HG03457 (cell line): Measurements from ENCODE around the gene MBTPS2.
"Not testable (repeated sequence)": the region's sequence is repeated elsewhere in the genome, so short reads cannot be mapped to it uniquely, and the experiment has no call there.

ENCODE experiments used
- ATAC-seq: cut with Tn5 transposase; IDR thresholded peaks from one replicate; pipeline ENCODE4 v1.9.1; 2021; ENCODE audit warnings: moderate number of reproducible peaks; ENCODE audit not compliant: unreplicated experiment

The MBTPS2 gene

GRCh38 chrX:21839334-21840192 lies at the start of gene MBTPS2:
MBTPS2 (plus strand) TSS chrX:21839617; CDS start chrX:21839735, 118 bp downstream.
- peak; percentile 66 for ATAC-seq

DNA sequence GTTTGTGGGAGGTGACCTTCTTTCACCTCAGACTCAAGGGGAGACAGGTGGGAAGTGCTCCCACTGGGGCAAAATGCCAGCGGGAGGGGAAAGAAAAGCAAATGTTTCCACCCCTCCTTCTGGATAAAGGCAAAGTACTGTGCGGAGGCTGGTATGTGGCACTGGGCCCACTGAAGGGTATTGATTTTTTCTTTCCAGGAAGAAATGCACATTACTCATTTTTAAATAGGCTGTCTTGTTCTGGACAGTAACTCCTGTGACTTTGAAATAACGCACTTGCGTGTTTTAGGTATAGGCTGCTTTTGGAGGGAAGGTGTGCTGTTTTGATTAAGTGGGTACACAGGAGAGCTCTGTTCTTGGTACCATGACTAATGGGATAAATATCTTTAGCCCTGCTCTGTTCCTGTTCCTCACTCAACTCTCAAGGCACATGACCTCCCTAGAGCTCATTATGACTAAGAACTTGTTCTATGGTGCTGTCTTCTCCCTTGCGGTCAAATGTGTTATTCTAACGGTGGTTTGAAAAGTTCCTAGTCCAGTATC lies 40.7 kb upstream of the MBTPS2 start:
- no peak for ATAC-seq

GRCh38 chrX:21799767-21800166 lies 39.6 kb upstream of the MBTPS2 start:
- no peak for ATAC-seq

DNA sequence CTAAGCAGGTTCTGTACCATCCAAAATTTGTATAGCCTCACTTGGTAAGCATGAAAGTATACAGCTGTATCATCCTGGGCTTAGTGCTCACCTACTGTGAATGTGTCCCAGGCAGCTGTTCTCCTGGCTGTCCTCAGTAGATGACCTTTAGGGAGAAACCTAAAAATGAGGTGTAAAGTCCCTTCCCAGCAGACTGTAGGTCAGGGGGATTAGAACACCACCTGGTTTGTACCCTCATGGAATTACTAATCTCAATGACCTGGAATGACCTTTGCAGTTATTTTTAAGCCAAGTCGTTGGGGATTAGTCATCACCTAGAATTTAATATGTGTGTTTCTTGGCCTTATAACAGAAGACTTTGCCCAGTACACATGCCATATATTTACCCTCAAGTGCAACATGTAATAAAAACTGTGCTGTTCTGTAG lies 39.1 kb upstream of the MBTPS2 start:
- no peak for ATAC-seq

GRCh38 chrX:21802054-21802670 lies 37.3 kb upstream of the MBTPS2 start:
- no peak for ATAC-seq

DNA sequence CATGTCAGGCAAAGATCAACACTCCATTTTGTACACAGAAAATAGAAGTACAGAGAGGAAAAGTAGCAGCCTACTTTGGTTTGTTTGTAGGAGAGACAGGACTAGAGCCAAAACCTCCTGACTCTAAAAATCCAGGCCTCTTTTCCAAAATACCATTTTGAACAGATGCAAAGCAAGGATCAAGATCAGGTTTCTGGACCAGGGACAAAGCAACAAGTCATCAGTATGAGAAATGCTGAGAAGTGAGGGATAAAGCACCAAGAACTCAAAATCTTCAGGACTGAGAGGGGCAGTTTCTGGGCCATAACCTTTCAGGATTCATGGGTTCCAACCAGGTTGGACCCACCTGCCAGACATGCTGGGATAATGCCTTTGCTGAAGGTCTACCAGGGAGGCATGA lies 36.6 kb upstream of the MBTPS2 start:
- no peak for ATAC-seq

DNA sequence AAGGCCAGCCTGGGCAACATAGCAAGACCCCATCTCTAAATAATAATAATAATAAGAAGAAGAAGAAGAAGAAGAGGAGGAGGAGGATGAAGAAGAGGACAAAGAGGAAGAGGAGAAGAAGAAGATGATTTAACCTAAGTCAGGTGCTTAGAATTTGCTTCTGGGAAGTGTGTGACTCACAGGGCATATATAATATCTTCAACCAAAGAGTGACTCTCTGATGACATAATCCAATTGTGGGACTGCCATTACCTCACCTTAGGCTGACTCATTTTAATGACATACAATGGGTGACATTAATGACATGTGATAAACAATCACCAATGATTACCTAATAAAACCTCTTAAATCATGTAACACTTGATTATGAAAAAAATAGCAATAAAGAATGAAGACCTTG lies 32.7 kb upstream of the MBTPS2 start:
- ATAC-seq, result no peak

DNA sequence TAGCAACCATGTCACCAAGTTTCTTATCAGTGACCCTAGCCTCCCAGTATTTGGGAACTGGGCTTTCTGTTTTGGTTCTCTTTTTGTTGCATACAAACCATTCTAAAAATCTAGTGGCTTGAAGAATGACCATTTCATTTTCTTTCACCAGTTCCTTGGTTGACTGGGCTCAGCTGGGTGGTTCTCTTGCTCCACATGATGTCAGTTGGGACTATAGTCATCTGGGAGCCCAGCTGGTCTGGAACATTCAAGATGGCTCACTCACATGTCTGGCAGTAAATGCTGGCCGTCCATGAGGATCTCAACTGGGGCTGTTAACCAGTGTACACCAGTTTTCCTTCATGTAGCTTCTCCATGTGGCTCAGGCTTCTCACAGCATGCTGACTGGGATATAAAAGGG lies 27.6 kb upstream of the MBTPS2 start:
- ATAC-seq, result no peak

DNA sequence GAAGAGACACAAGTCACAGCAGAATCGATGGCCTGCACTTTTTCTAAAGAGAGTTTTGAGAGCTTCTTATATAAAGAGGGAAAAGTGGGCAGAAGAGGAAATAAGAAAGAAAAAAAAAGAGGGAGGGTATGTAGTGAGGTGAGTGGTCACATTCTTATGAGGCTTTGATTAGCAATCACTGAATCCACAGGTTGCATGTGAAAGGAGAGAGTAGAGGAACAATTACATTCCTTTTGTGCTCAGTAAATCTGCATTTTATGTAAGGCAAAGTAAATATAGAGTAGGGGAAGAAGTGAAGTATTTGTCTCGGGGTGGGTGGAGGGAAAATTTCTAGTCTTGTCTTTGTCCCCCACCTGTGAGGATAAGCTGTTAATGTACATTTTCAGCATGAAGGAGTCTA lies 26.8 kb upstream of the MBTPS2 start:
- no peak for ATAC-seq

- no peak for ATAC-seq
Observed at GRCh38 chrX:21813612-21814368, 25.6 kb upstream of the MBTPS2 start.

GRCh38 chrX:21816136-21816535 lies 23.3 kb upstream of the MBTPS2 start:
- ATAC-seq, result no peak

GRCh38 chrX:21820170-21820569 lies 19.2 kb upstream of the MBTPS2 start:
- not testable (repeated sequence) for ATAC-seq

DNA sequence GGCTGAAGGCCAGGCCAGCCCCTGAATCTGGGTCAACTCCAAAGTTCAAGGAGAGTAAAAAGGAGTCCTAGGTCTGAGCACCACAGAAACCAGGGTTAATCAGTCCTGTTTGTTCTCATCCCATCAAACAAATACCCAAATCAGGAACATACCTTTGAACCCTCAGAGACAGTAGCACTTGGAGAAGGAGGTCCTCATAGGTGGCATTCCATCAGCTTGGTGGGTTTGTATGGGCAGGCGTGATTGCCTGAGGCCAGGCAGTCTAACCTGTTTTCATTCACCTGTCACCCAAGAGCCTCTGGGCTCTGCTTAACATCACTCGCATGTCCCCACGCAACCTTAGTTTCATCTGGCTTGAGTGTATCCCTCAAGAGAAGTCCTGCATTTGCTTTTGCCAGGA lies 17.5 kb upstream of the MBTPS2 start:
- ATAC-seq, result no peak

GRCh38 chrX:21831496-21831895 lies 7.9 kb upstream of the MBTPS2 start:
- ATAC-seq, result no peak

DNA sequence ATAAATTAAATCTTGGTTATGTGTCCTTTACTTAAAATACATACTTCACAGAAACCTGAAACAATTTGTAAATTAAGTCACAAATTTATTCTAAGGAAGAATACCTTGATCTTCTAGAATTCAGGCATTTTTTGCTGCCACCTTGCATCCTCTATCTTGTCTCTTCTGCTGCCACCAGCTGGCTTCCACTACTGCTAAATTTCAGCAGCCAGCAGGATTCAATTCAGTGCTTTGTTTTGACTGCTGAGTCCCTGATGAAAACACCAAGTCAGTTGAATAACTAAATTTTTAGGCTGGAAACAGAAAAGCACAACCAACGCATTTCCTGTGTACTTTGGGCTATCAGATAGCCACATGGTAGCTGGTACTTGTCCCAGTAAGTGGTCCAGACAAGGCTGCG lies 2.4 kb upstream of the MBTPS2 start:
- ATAC-seq, result no peak

- ATAC-seq, result no peak
Observed at GRCh38 chrX:21838937-21839333, 482 bp upstream of the MBTPS2 start.

GRCh38 chrX:21840193-21840545 lies 752 bp downstream of the MBTPS2 start:
- peak; percentile 18 for ATAC-seq

GRCh38 chrX:21843179-21843578 lies 3.8 kb downstream of the MBTPS2 start:
- ATAC-seq, result no peak

DNA sequence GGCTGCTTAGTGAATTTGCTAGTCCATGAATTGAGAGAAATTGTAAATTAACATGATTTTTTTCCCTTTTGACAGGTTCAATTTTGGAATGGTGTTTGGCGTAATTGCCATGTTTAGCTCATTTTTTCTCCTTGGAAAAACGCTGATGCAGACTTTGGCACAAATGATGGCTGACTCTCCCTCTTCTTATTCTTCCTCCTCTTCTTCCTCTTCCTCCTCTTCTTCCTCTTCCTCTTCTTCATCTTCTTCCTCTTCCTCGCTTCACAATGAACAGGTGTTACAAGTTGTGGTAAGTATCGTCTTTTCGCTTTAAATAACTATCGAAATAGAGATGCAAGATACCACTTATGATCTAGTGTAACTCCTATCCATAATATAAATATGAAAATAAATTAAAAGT lies 5.7 kb downstream of the MBTPS2 start:
- no peak for ATAC-seq

GRCh38 chrX:21847342-21847741 lies 7.9 kb downstream of the MBTPS2 start:
- no peak for ATAC-seq

GRCh38 chrX:21853578-21853977 lies 14.2 kb downstream of the MBTPS2 start:
- no peak for ATAC-seq
